Endothelial cell of umbilical vein (primary cell): ENCODE results near the gene TTC22. TPM values are rescaled to one million over a fixed set of nuclear protein-coding genes. Genes with fewer than 3 reads are reported as not detected.

ENCODE experiments used
- BruUV-seq: library from RNA; stranded (reverse); fragments of 400-500 nt; replicated peaks from 2 replicates; lab custom pipeline; 2021; lab: Mats Ljungman, UMichigan
- CTCF ChIA-PET: fragments of 300-600, 350-600 bp; sonication (Branson Sonifier 250); formaldehyde crosslinking; loops from one replicate; lab custom pipeline; 2021; ENCODE audit warnings: antibody characterized with exemption, inconsistent platforms; lab: Charles Lee
- POLR2A ChIA-PET: fragments of 300-600, 350-600 bp; sonication (Branson Sonifier 250); formaldehyde crosslinking; loops from one replicate; lab custom pipeline; 2021; ENCODE audit warnings: antibody characterized with exemption, inconsistent platforms; lab: Charles Lee
- DNase-seq: peaks from one replicate; pipeline ENCODE4 v3.0.0-alpha.2; 2011; ENCODE audit warnings: low read depth, low spot score
- FAIRE-seq: peaks from 2 replicates; lab custom pipeline; 2011; peaks lifted over from hg19 to GRCh38; lab: Jason Lieb, UNC
- H2AFZ ChIP-seq: 2 replicates; pipeline ENCODE4 v1.6.0; 2012; ENCODE audit warnings: low read depth, low read length, control low read depth, inconsistent platforms
- H3K27ac ChIP-seq: 2 replicates; pipeline ENCODE4 v1.5.1; 2011; ENCODE audit warnings: low read depth, mild to moderate bottlenecking, control low read depth, low read length, moderate library complexity; ENCODE audit not compliant: insufficient read depth
- H3K27me3 ChIP-seq, 2 experiments: 2 replicates each; pipeline versions ENCODE4 v1.6.0 to v1.6.1; 2011; ENCODE audit warnings: low read length in 2 of 2, mixed read lengths in 1 of 2; ENCODE audit not compliant: control insufficient read depth in 2 of 2, insufficient read depth in 2 of 2
- H3K36me3 ChIP-seq, 2 experiments: 2 replicates in 1 of 2; 3 replicates in 1 of 2; pipeline ENCODE4 v1.5.1; 2011; ENCODE audit warnings: low read length in 2 of 2, mild to moderate bottlenecking in 1 of 2, moderate library complexity in 1 of 2; ENCODE audit not compliant: control insufficient read depth in 2 of 2, insufficient read depth in 2 of 2; ENCODE audit errors: extremely low read depth in 1 of 2
- H3K4me1 ChIP-seq: 3 replicates; pipeline ENCODE4 v1.5.1; 2011; ENCODE audit warnings: mild to moderate bottlenecking, low read length; ENCODE audit not compliant: control insufficient read depth, insufficient read depth; ENCODE audit errors: extremely low read depth
- H3K4me2 ChIP-seq: 2 replicates; pipeline ENCODE4 v1.6.1; 2011; ENCODE audit warnings: low read length, control low read depth, mixed read lengths; ENCODE audit not compliant: insufficient read depth
- H3K4me3 ChIP-seq, 3 experiments: fragments of 200-600 bp in 1 of 3; sonication (generic), shearing (Covaris generic) in 1 of 3; replicated peaks in 1 of 3; 2 replicates each; pipeline ENCODE4 v1.5.1; 2011 to 2016; ENCODE audit warnings: control low read depth in 3 of 3, low read length in 3 of 3, mild to moderate bottlenecking in 2 of 3, inconsistent platforms in 1 of 3, low read depth in 1 of 3, moderate library complexity in 1 of 3; ENCODE audit not compliant: insufficient read depth in 1 of 3
- H3K79me2 ChIP-seq: 2 replicates; pipeline ENCODE4 v1.6.0; 2012; ENCODE audit warnings: low read length, inconsistent platforms; ENCODE audit not compliant: control insufficient read depth, insufficient read depth
- H3K9ac ChIP-seq: replicated peaks from 2 replicates; pipeline ENCODE3; 2011; ENCODE audit warnings: low read length, control low read depth; ENCODE audit not compliant: insufficient read depth; ENCODE audit errors: extremely low read depth
- H3K9me1 ChIP-seq: replicated peaks from 3 replicates; pipeline ENCODE4 v1.6.0; 2011; ENCODE audit warnings: mild to moderate bottlenecking, low read length; ENCODE audit not compliant: control insufficient read depth, insufficient read depth; ENCODE audit errors: extremely low read depth
- H3K9me3 ChIP-seq: replicated peaks from 2 replicates; pipeline ENCODE4 v1.5.1; 2012; ENCODE audit warnings: low read length, inconsistent platforms; ENCODE audit not compliant: control insufficient read depth, insufficient read depth
- H4K20me1 ChIP-seq: replicated peaks from 2 replicates; pipeline ENCODE3; 2011; ENCODE audit warnings: mild to moderate bottlenecking, low read length; ENCODE audit not compliant: control insufficient read depth, insufficient read depth; ENCODE audit errors: extremely low read depth
- EZH2 ChIP-seq: IDR thresholded peaks from 2 replicates; pipeline ENCODE4 v1.6.1; 2012; ENCODE audit warnings: borderline replicate concordance, low read depth, mild to moderate bottlenecking, moderate library complexity, low read length, inconsistent platforms; ENCODE audit not compliant: severe bottlenecking
- FOS ChIP-seq: IDR thresholded peaks from 2 replicates; pipeline ENCODE4 v1.6.1; 2011; ENCODE audit warnings: mild to moderate bottlenecking, low read length, moderate library complexity, borderline replicate concordance; ENCODE audit not compliant: insufficient read depth
- GATA2 ChIP-seq: IDR thresholded peaks from 2 replicates; pipeline ENCODE4 v1.7.0; 2011; ENCODE audit warnings: low read depth, mild to moderate bottlenecking, moderate library complexity, mixed read lengths, low read length; ENCODE audit not compliant: insufficient read length, insufficient read depth
- JUN ChIP-seq: IDR thresholded peaks from 2 replicates; pipeline ENCODE4 v1.6.1; 2011; ENCODE audit warnings: borderline replicate concordance, low read depth; ENCODE audit not compliant: insufficient read length, insufficient read depth
- MAX ChIP-seq: IDR thresholded peaks from 2 replicates; pipeline ENCODE4 v1.6.1; 2011; ENCODE audit not compliant: insufficient read depth, insufficient read length
- POLR2AphosphoS5 ChIP-seq: IDR thresholded peaks from 2 replicates; pipeline ENCODE4 v1.6.1; 2012; ENCODE audit warnings: low read depth, mild to moderate bottlenecking, control low read depth, low read length, moderate library complexity; ENCODE audit not compliant: insufficient read depth
- dilution Hi-C: fragments of 300-500 bp; cut with MboI; formaldehyde crosslinking; loops from one replicate; pipeline ENCODE4 v1.15.0; 2019; ENCODE audit warnings: low sequenced_read_pairs; ENCODE audit not compliant: extremely low pct_ligation_motif_present
- intact Hi-C: fragments of 100-400 bp; cut with micrococcal nuclease; formaldehyde crosslinking; loops from one replicate; pipeline ENCODE4 v1.10.0; 2022
- polyA plus RNA-seq, 4 experiments: library from polyadenylated mRNA; depleted of rRNA in 3 of 4; stranded (reverse) in 3 of 4; unstranded in 1 of 4; fragments of >200 nt; gene quantifications; 2 replicates each; pipeline versions ENCODE4 v1.2.1 to v1.2.3, GENCODE V29; 2011 to 2012; ENCODE audit warnings: missing spikeins in 1 of 4
- total RNA-seq: library from RNA; stranded (reverse); gene quantifications from 2 replicates; pipeline ENCODE4 v1.2.3, GENCODE V29; 2021
- TF ChIP-seq, protein P1 (sequence below), 2 donors: IDR thresholded peaks; 1 replicate in 1 of 2; 2 replicates in 1 of 2; pipeline ENCODE4 v1.5.1; 2011; ENCODE audit warnings: low read length in 2 of 2, mild to moderate bottlenecking in 2 of 2, moderate library complexity in 2 of 2, control low read depth in 1 of 2, inconsistent platforms in 1 of 2, low read depth in 1 of 2; ENCODE audit not compliant: insufficient read depth in 1 of 2; ENCODE audit errors: extremely low read depth in 1 of 2

Gene TTC22
- total and polyA plus RNA-seq, 2 donors (not counting 3 experiments of a cell fraction or from before 2014, with no cell fraction given), result not detected

DNA sequence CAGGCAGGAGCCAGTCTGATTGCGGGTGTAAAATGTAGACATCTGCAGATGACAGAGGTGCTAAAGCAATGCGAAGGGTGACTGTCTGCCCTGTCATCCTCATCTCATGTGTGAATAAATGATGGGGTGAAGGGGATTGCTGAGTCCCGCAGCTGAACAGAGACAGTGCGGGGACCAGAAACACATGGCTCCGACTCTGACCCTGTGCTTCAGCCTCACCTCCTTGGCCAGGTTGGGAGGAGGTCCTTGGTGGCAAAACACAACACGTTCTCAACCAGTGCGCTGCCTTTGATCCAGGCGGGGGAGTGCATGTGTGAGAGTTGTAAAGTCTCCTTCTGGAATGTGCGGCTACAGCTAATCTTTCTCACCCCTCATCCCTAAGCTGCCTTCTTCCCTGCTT lies 32.0 kb upstream of the TTC22 start:
- TF ChIP-seq FOS (no peak), EZH2 (no peak), GATA2 (no peak), POLR2AphosphoS5 (no peak), MAX (no peak), JUN (no peak)
- H3K4me2 ChIP-seq, result no peak overlapping the region
- no peak overlapping the region for H3K4me3 ChIP-seq
- intact Hi-C loops (no loop called here), dilution Hi-C loops (no loop called here)
- H2AFZ ChIP-seq, result no peak overlapping the region
- H3K4me1 ChIP-seq, result no peaks in the 10 kb centered on the region
- H3K79me2 ChIP-seq, result no peaks in the 10 kb centered on the region
- H4K20me1 ChIP-seq, result no peaks in the 10 kb centered on the region
- no peaks in the 10 kb centered on the region for H3K9me1 ChIP-seq
- no peak overlapping the region for H3K27ac ChIP-seq
- no TSS peak for BruUV-seq
- no peak overlapping the region for H3K9ac ChIP-seq
- CTCF ChIA-PET, result interaction anchor here (0.8 kb wide), 1 partner anchor 14 kb away, joined by 3 read pairs; no protein-coding TSS in a partner anchor
- no peaks in the 10 kb centered on the region for H3K9me3 ChIP-seq
- H3K27me3 ChIP-seq, result peaks cover 14 to 19% of the 10 kb centered on the region in 2 experiments
- DNase-seq (no peak), FAIRE-seq (no peak)
- POLR2A ChIA-PET, result no interaction called here
- no peaks in the 10 kb centered on the region for H3K36me3 ChIP-seq

DNA sequence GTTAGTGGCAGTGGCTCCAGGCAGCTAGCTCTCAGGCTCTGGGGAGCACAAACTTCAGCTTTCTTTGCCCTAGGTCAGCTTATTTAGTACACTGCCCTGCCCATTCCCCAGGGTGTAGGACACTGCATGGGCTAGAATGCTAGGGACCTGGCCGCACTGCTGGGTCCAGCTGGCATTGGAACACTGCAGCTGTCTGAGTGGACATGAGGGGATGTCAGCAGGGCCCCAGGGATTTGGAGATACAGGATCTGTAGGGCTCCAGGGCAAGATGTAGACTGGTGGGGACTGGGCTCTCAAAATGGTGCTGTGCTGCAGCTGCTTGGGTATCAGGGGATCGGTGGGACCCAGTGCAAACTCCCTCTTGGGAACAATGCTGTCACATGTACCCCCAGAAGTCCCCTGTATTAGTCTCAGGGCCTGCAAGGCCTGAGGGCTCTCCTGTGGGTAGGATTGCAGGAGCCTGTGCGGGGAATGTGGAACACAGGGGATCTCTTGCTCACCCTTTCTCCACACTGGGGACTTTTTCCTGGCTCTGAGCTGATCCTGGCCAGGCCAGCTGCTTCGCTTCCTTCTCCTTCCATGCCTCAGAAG lies 25.2 kb upstream of the TTC22 start:
- peaks cover 1 to 7% of the 10 kb centered on the region in 2 experiments for H3K27me3 ChIP-seq
- CTCF ChIA-PET, result interaction anchor here (0.5 to 0.9 kb wide), 2 partner anchors 16 kb away, joined by 3 read pairs; no protein-coding TSS in a partner anchor
- POLR2A ChIA-PET, result no interaction called here

More for the DNA sequence above, 25.2 kb upstream of the TTC22 start:
- BruUV-seq, result no TSS peak
- intact Hi-C loops, result no loop called here
- Histone ChIP-seq H3K36me3 (no peaks in the 10 kb centered on the region), H3K4me1 (no peaks in the 10 kb centered on the region), H3K79me2 (no peaks in the 10 kb centered on the region), H3K9ac (no peak overlapping the region), H3K9me3 (no peaks in the 10 kb centered on the region), H3K27ac (no peak overlapping the region), H4K20me1 (no peaks in the 10 kb centered on the region), H3K9me1 (no peaks in the 10 kb centered on the region), H3K4me2 (no peak overlapping the region), H3K4me3 (no peak overlapping the region), H2AFZ (no peak overlapping the region)
- no peak for DNase-seq
- dilution Hi-C loops, result no loop called here
- TF ChIP-seq, protein P1, sequence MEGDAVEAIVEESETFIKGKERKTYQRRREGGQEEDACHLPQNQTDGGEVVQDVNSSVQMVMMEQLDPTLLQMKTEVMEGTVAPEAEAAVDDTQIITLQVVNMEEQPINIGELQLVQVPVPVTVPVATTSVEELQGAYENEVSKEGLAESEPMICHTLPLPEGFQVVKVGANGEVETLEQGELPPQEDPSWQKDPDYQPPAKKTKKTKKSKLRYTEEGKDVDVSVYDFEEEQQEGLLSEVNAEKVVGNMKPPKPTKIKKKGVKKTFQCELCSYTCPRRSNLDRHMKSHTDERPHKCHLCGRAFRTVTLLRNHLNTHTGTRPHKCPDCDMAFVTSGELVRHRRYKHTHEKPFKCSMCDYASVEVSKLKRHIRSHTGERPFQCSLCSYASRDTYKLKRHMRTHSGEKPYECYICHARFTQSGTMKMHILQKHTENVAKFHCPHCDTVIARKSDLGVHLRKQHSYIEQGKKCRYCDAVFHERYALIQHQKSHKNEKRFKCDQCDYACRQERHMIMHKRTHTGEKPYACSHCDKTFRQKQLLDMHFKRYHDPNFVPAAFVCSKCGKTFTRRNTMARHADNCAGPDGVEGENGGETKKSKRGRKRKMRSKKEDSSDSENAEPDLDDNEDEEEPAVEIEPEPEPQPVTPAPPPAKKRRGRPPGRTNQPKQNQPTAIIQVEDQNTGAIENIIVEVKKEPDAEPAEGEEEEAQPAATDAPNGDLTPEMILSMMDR (IDR thresholded peaks at IDR 0.05; ENCODE audit: extremely low read depth in 1 of 2, insufficient read depth in 1 of 2, low read depth in 1 of 2, low read length in 2 of 2), result no peak
- no peak for TF ChIP-seq EZH2
- FAIRE-seq, result no peak
